MM.1S (cell line): ENCODE measurements around the gene SH3BP2.

Source experiments
- DNase-seq: peaks from one replicate; pipeline ENCODE4 v3.0.0-alpha.2; 2015
- H2AFZ ChIP-seq: fragments of 300-600 bp; sonication (generic); 2 replicates; pipeline ENCODE4 v1.6.0; 2016; ENCODE audit warnings: antibody characterized with exemption, low read length
- H3F3A ChIP-seq: fragments of 300-600 bp; sonication (generic); 2 replicates; pipeline ENCODE4 v1.6.1; 2016; ENCODE audit warnings: mild to moderate bottlenecking, antibody characterized with exemption, low read length, moderate library complexity, mixed read lengths; ENCODE audit not compliant: insufficient read depth
- H3K27ac ChIP-seq: fragments of 300-600 bp; sonication (generic); 2 replicates; pipeline ENCODE4 v1.5.1; 2016; ENCODE audit warnings: mild to moderate bottlenecking, low read length
- H3K27me3 ChIP-seq: fragments of 300-600 bp; sonication (generic); replicated peaks from 2 replicates; pipeline ENCODE4 v1.6.0; 2016; ENCODE audit warnings: low read length; ENCODE audit not compliant: insufficient read depth
- H3K36me3 ChIP-seq: fragments of 300-600 bp; sonication (generic); replicated peaks from 2 replicates; pipeline ENCODE4 v1.6.1; 2016; ENCODE audit warnings: mild to moderate bottlenecking, low read length, mixed read lengths; ENCODE audit not compliant: insufficient read depth
- H3K4me1 ChIP-seq: fragments of 300-600 bp; sonication (generic); 2 replicates; pipeline ENCODE4 v1.6.1; 2016; ENCODE audit warnings: low read length, mixed read lengths
- H3K4me2 ChIP-seq: fragments of 300-600 bp; sonication (generic); 2 replicates; pipeline ENCODE4 v1.6.0; 2016; ENCODE audit warnings: low read depth, low read length
- H3K4me3 ChIP-seq: fragments of 300-600 bp; sonication (generic); 2 replicates; pipeline ENCODE4 v1.5.1; 2016; ENCODE audit warnings: low read length, mixed read lengths
- H3K79me2 ChIP-seq: fragments of 300-600 bp; sonication (generic); 2 replicates; pipeline ENCODE4 v1.6.1; 2016; ENCODE audit warnings: mixed run types, low read length, mixed read lengths
- H3K9ac ChIP-seq: fragments of 300-600 bp; sonication (generic); 2 replicates; pipeline ENCODE4 v1.6.1; 2016; ENCODE audit warnings: low read length, mixed read lengths
- H3K9me2 ChIP-seq: fragments of 300-600 bp; sonication (generic); replicated peaks from 2 replicates; pipeline ENCODE4 v1.6.1; 2016; ENCODE audit warnings: mild to moderate bottlenecking, low read length, mixed read lengths; ENCODE audit not compliant: insufficient read depth
- H3K9me3 ChIP-seq: fragments of 300-600 bp; sonication (generic); replicated peaks from 2 replicates; pipeline ENCODE4 v1.6.1; 2016; ENCODE audit warnings: mild to moderate bottlenecking, low read length, mixed read lengths; ENCODE audit not compliant: insufficient read depth
- H4K20me1 ChIP-seq: fragments of 300-600 bp; sonication (generic); 2 replicates; pipeline ENCODE4 v1.6.1; 2016; ENCODE audit warnings: mild to moderate bottlenecking, low read length, moderate library complexity, mixed read lengths; ENCODE audit not compliant: insufficient read depth
- EZH2 ChIP-seq: fragments of 300-600 bp; sonication (generic); optimal IDR thresholded peaks from 2 replicates; pipeline ENCODE3; 2017; ENCODE audit warnings: low read depth, mild to moderate bottlenecking, antibody characterized with exemption, low read length, mixed read lengths
- EZH2phosphoT487 ChIP-seq: fragments of 300-600 bp; sonication (generic); IDR thresholded peaks from 2 replicates; pipeline ENCODE4 v1.6.1; 2018; ENCODE audit warnings: antibody characterized with exemption, low read length
- TF ChIP-seq, protein P1 (sequence below): fragments of 300-600 bp; sonication (generic); IDR thresholded peaks from 2 replicates; pipeline ENCODE4 v1.5.1; 2016; ENCODE audit warnings: antibody characterized with exemption, low read length, mixed read lengths

The SH3BP2 gene

DNA sequence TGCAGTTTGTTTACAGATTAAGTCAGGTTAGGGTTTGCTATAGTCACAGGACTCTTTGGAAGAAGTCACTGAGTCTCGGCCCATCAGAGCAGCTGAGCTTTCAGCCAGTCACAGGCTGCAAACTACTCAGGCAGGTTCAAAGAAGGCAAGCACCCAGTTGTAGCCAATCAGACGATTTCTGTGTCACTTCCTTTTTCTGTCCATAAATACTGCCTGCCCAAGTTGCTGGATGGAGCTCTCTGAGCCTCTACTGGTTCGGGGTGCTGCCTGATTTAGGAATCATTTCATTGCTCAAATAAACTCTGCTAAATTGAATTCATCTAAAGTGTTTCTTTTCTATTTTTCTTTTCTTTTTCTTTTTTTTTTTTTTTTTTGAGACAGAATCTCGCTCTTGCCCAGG, 7.3 kb upstream of the SH3BP2 start:
- Histone ChIP-seq H3K36me3 (no peaks in the 10 kb centered on the region), H3K4me1 (peaks cover 28% of the 10 kb centered on the region), H3K27ac (peak overlapping the region; percentile 15; the same call in 1 of the 2 replicates), H3K9ac (no peak overlapping the region), H4K20me1 (no peaks in the 10 kb centered on the region), H3K79me2 (no peaks in the 10 kb centered on the region), H3F3A (0 out of 2 replicates have a peak, but pooled peaks cover 5% of the 10 kb centered on the region), H3K4me2 (peak overlapping the region; percentile 18; the same call in 1 of the 2 replicates), H2AFZ (peak overlapping the region; percentile 18; the same call in 1 of the 2 replicates), H3K9me2 (no peaks in the 10 kb centered on the region), H3K9me3 (no peaks in the 10 kb centered on the region), H3K4me3 (no peak overlapping the region), H3K27me3 (no peaks in the 10 kb centered on the region)
- peak; percentile 47 for DNase-seq
- no peak for TF ChIP-seq EZH2
- TF ChIP-seq EZH2phosphoT487 = no peak
- TF ChIP-seq, protein P1, sequence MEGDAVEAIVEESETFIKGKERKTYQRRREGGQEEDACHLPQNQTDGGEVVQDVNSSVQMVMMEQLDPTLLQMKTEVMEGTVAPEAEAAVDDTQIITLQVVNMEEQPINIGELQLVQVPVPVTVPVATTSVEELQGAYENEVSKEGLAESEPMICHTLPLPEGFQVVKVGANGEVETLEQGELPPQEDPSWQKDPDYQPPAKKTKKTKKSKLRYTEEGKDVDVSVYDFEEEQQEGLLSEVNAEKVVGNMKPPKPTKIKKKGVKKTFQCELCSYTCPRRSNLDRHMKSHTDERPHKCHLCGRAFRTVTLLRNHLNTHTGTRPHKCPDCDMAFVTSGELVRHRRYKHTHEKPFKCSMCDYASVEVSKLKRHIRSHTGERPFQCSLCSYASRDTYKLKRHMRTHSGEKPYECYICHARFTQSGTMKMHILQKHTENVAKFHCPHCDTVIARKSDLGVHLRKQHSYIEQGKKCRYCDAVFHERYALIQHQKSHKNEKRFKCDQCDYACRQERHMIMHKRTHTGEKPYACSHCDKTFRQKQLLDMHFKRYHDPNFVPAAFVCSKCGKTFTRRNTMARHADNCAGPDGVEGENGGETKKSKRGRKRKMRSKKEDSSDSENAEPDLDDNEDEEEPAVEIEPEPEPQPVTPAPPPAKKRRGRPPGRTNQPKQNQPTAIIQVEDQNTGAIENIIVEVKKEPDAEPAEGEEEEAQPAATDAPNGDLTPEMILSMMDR = no peak

DNA sequence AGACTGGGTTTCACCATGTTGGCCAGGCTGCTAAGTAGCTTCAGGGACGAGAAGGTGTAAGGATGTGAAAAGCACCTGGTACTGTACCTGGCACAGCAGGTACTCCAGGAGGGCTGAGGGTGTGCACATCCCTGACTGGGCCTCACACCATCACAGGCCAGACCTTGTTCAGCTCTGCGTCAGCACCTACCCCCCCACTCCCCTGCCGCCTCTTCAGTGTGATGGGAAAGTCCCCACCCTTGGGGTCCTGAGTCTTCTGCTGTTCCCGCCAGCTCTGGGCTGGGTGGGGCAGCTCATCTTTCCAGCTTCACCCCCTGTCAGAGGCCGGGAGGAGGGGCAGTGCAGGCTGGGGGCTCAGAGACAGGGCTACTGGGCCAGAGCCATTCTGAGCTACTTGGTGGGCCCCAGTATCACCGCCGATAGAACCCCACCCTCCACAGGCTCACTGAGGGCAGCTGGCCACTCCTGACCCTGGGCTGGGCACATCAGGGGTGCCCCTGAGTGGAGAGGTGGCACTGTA, 6.7 kb upstream of the SH3BP2 start:
- Histone ChIP-seq H3K4me2 (peak overlapping the region; percentile 18; the same call in 1 of the 2 replicates), H4K20me1 (no peaks in the 10 kb centered on the region), H3K36me3 (no peaks in the 10 kb centered on the region), H3K9me2 (no peaks in the 10 kb centered on the region), H2AFZ (peak overlapping the region; percentile 18; the same call in 1 of the 2 replicates), H3F3A (0 out of 2 replicates have a peak, but pooled peaks cover 5% of the 10 kb centered on the region), H3K9me3 (no peaks in the 10 kb centered on the region), H3K27me3 (no peaks in the 10 kb centered on the region), H3K79me2 (no peaks in the 10 kb centered on the region), H3K4me3 (no peak overlapping the region), H3K9ac (no peak overlapping the region), H3K27ac (peak overlapping the region; percentile 15; the same call in 1 of the 2 replicates), H3K4me1 (peaks cover 28% of the 10 kb centered on the region)
- no peak for DNase-seq
- TF ChIP-seq EZH2 (no peak), EZH2phosphoT487 (no peak)
- TF ChIP-seq, protein P1 = no peak

DNA sequence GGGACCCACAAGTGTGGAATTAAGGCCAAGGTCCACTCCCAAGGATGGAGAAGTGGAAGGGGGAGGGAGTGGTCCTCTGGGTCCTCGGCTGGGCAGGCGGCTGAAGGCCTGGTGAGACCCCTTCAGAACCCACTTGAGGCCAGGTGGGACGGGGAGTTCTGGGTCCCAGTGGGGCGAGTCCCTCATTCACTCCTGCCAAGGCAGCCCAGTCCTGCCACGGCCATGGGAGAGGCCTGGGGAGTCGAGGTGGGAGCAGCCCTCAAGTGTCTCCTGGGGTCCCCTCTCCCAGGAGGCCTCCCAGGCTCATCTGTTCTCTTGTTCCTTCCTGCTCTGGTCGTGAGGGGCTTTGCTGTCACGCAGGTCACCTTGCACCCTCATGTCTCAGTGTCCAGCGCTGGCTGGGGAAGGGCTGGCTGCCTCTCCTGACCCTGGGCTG, 6.1 kb upstream of the SH3BP2 start:
- no peaks in the 10 kb centered on the region for H3K79me2 ChIP-seq
- DNase-seq = no peak
- no peaks in the 10 kb centered on the region for H3K36me3 ChIP-seq
- 0 out of 2 replicates have a peak overlapping the region, but pooled peaks have one; percentile 14 for H2AFZ ChIP-seq
- no peak overlapping the region for H3K4me3 ChIP-seq
- 0 out of 2 replicates have a peak, but pooled peaks cover 5% of the 10 kb centered on the region for H3F3A ChIP-seq
- H3K9ac ChIP-seq = no peak overlapping the region
- H3K4me1 ChIP-seq = peaks cover 28% of the 10 kb centered on the region
- H3K9me2 ChIP-seq = no peaks in the 10 kb centered on the region
- no peaks in the 10 kb centered on the region for H4K20me1 ChIP-seq
- H3K27ac ChIP-seq = no peak overlapping the region
- no peak overlapping the region for H3K4me2 ChIP-seq
- no peaks in the 10 kb centered on the region for H3K27me3 ChIP-seq
- H3K9me3 ChIP-seq = no peaks in the 10 kb centered on the region
- TF ChIP-seq EZH2phosphoT487 (no peak), EZH2 (no peak)
- TF ChIP-seq, protein P1 = no peak
